C4-2B (cell line): Measurements from ENCODE around the gene IFT81.

Source experiments
- CTCF ChIP-seq: fragments of 450-650 bp; conservative IDR thresholded peaks from 2 replicates; pipeline ENCODE4 v1.5.1; 2017; ENCODE audit warnings: mild to moderate bottlenecking
- ZFX ChIP-seq: fragments of 450-650 bp; IDR thresholded peaks from 2 replicates; pipeline ENCODE4 v1.6.1; 2017

GRCh38 chr12:110134691-110135411 is 10.7 kb downstream of the IFT81 start:
- no peak for TF ChIP-seq CTCF
- TF ChIP-seq ZFX: no peak
